IMR-90 (cell line): ENCODE measurements around the gene FBXW10B.
"Not testable (repeated sequence)": the region's sequence is repeated elsewhere in the genome, so short reads cannot be mapped to it uniquely, and the experiment has no call there.

Source experiments
- CTCF ChIP-seq: conservative IDR thresholded peaks from 2 replicates; pipeline ENCODE4 v1.5.1; 2012; ENCODE audit warnings: mild to moderate bottlenecking, low read depth, low read length, improper control_type of control experiment
- MXI1 ChIP-seq: IDR thresholded peaks from 2 replicates; pipeline ENCODE4 v1.6.1; 2012; ENCODE audit warnings: low read depth, mild to moderate bottlenecking, low read length, moderate library complexity, borderline replicate concordance
- POLR2A ChIP-seq: IDR thresholded peaks from 2 replicates; pipeline ENCODE4 v1.6.1; 2012; ENCODE audit warnings: mild to moderate bottlenecking, low read depth, low read length
- RCOR1 ChIP-seq: IDR thresholded peaks from 2 replicates; pipeline ENCODE4 v1.6.1; 2012; ENCODE audit warnings: mild to moderate bottlenecking, low read length, improper control_type of control experiment; ENCODE audit not compliant: insufficient replicate concordance

- TF ChIP-seq MXI1, CTCF, RCOR1, POLR2A: not testable (repeated sequence)
Measured at GRCh38 chr17:15642505-15643251, 23.2 kb upstream of the FBXW10B start.
